SJSA1 (cell line): ENCODE measurements around the gene PSMD14. TPM values are rescaled to one million over a fixed set of nuclear protein-coding genes. Genes with fewer than 3 reads are reported as not detected.

ENCODE experiments used
- DNase-seq, 2 experiments: peaks; one replicate each; pipeline ENCODE4 v3.0.0-alpha.2; 2015 to 2020; ENCODE audit warnings: low spot score in 2 of 2, low read depth in 1 of 2
- H3K27ac ChIP-seq: fragments of 250-450 bp; sonication (Bioruptor Pico); 2 replicates; pipeline ENCODE4 v1.5.1; 2020; ENCODE audit warnings: mild to moderate bottlenecking, moderate library complexity
- H3K27me3 ChIP-seq: fragments of 250-450 bp; sonication (Bioruptor Pico); replicated peaks from 2 replicates; pipeline ENCODE4 v1.5.1; 2020; ENCODE audit warnings: mild to moderate bottlenecking, moderate library complexity
- H3K36me3 ChIP-seq: fragments of 250-450 bp; sonication (Bioruptor Pico); 2 replicates; pipeline ENCODE4 v1.5.1; 2020; ENCODE audit warnings: mild to moderate bottlenecking
- H3K4me1 ChIP-seq: fragments of 250-450 bp; sonication (Bioruptor Pico); replicated peaks from 2 replicates; pipeline ENCODE4 v1.6.1; 2021; ENCODE audit warnings: mild to moderate bottlenecking
- H3K4me3 ChIP-seq: fragments of 250-450 bp; sonication (Bioruptor Pico); 2 replicates; pipeline ENCODE4 v1.5.1; 2020; ENCODE audit warnings: mild to moderate bottlenecking
- H3K9me3 ChIP-seq: fragments of 250-450 bp; sonication (Bioruptor Pico); replicated peaks from 2 replicates; pipeline ENCODE4 v1.5.1; 2020; ENCODE audit warnings: mild to moderate bottlenecking
- total RNA-seq: library from RNA; depleted of rRNA; stranded (reverse); fragments of >200 nt; shearing (Covaris generic); gene quantifications from 2 replicates; pipeline ENCODE4 v1.2.3, GENCODE V29; 2014

The PSMD14 gene
- total RNA-seq, 1 experiment from 2014 or later = 232 TPM

GRCh38 chr2:161422816-161423403 is 114.7 kb downstream of the PSMD14 start:
- Histone ChIP-seq H3K36me3 (no peaks in the 10 kb centered on the region), H3K4me1 (no peaks in the 10 kb centered on the region), H3K9me3 (no peaks in the 10 kb centered on the region), H3K4me3 (no peak overlapping the region), H3K27me3 (no peaks in the 10 kb centered on the region), H3K27ac (no peak overlapping the region)
- no peak for DNase-seq

- Histone ChIP-seq H3K27ac (no peak overlapping the region), H3K36me3 (no peaks in the 10 kb centered on the region), H3K9me3 (no peaks in the 10 kb centered on the region), H3K4me3 (no peak overlapping the region), H3K27me3 (no peaks in the 10 kb centered on the region), H3K4me1 (no peaks in the 10 kb centered on the region)
- DNase-seq = no peak
Measured at GRCh38 chr2:161423421-161424393, 115.5 kb downstream of the PSMD14 start.

GRCh38 chr2:161424394-161424769 is 116.2 kb downstream of the PSMD14 start:
- no peak for DNase-seq
- no peaks in the 10 kb centered on the region for H3K36me3 ChIP-seq
- H3K27me3 ChIP-seq = no peaks in the 10 kb centered on the region
- H3K9me3 ChIP-seq = no peaks in the 10 kb centered on the region
- H3K4me3 ChIP-seq = no peak overlapping the region
- H3K4me1 ChIP-seq = no peaks in the 10 kb centered on the region
- no peak overlapping the region for H3K27ac ChIP-seq

- no peak for DNase-seq
- Histone ChIP-seq H3K9me3 (no peaks in the 10 kb centered on the region), H3K4me3 (no peak overlapping the region), H3K4me1 (no peaks in the 10 kb centered on the region), H3K27ac (no peak overlapping the region), H3K36me3 (no peaks in the 10 kb centered on the region), H3K27me3 (0 out of 2 replicates have a peak, but pooled peaks cover under 1% of the 10 kb centered on the region)
Measured at GRCh38 chr2:161424891-161425727, 116.9 kb downstream of the PSMD14 start.

GRCh38 chr2:161425728-161426454 is 117.7 kb downstream of the PSMD14 start:
- DNase-seq = no peak
- Histone ChIP-seq H3K27me3 (0 out of 2 replicates have a peak, but pooled peaks cover 4% of the 10 kb centered on the region), H3K36me3 (no peaks in the 10 kb centered on the region), H3K9me3 (no peaks in the 10 kb centered on the region), H3K4me3 (no peak overlapping the region), H3K4me1 (no peaks in the 10 kb centered on the region), H3K27ac (no peak overlapping the region)

GRCh38 chr2:161426455-161426921 is 118.3 kb downstream of the PSMD14 start:
- Histone ChIP-seq H3K4me3 (no peak overlapping the region), H3K27me3 (0 out of 2 replicates have a peak, but pooled peaks cover 4% of the 10 kb centered on the region)

GRCh38 chr2:161426922-161427663 is 118.9 kb downstream of the PSMD14 start:
- Histone ChIP-seq H3K4me1 (no peaks in the 10 kb centered on the region), H3K27ac (no peak overlapping the region), H3K4me3 (no peak overlapping the region), H3K36me3 (no peaks in the 10 kb centered on the region), H3K9me3 (no peaks in the 10 kb centered on the region), H3K27me3 (0 out of 2 replicates have a peak, but pooled peaks cover 4% of the 10 kb centered on the region)
- DNase-seq = no peak

More at GRCh38 chr2:161426455-161426921, 118.3 kb downstream of the PSMD14 start:
- Histone ChIP-seq H3K36me3 (no peaks in the 10 kb centered on the region), H3K9me3 (no peaks in the 10 kb centered on the region), H3K27ac (no peak overlapping the region), H3K4me1 (no peaks in the 10 kb centered on the region)
- no peak for DNase-seq

GRCh38 chr2:161427664-161428587 is 119.7 kb downstream of the PSMD14 start:
- Histone ChIP-seq H3K36me3 (no peaks in the 10 kb centered on the region), H3K4me1 (no peaks in the 10 kb centered on the region), H3K9me3 (no peaks in the 10 kb centered on the region), H3K27me3 (peaks cover 9% of the 10 kb centered on the region; the same call in 1 of the 2 replicates), H3K27ac (no peak overlapping the region), H3K4me3 (no peak overlapping the region)
- no peak for DNase-seq

GRCh38 chr2:161430386-161430785 is 122.2 kb downstream of the PSMD14 start:
- Histone ChIP-seq H3K4me3 (no peak overlapping the region), H3K4me1 (no peaks in the 10 kb centered on the region), H3K27me3 (peaks cover 9% of the 10 kb centered on the region; the same call in 1 of the 2 replicates), H3K36me3 (no peaks in the 10 kb centered on the region), H3K27ac (no peak overlapping the region), H3K9me3 (no peaks in the 10 kb centered on the region)
- DNase-seq = no peak

GRCh38 chr2:161432107-161432506 is 123.9 kb downstream of the PSMD14 start:
- Histone ChIP-seq H3K27me3 (peaks cover 9% of the 10 kb centered on the region; the same call in 1 of the 2 replicates), H3K4me3 (no peak overlapping the region), H3K4me1 (no peaks in the 10 kb centered on the region), H3K9me3 (no peaks in the 10 kb centered on the region), H3K27ac (no peak overlapping the region), H3K36me3 (no peaks in the 10 kb centered on the region)
- no peak for DNase-seq

- Histone ChIP-seq H3K9me3 (no peaks in the 10 kb centered on the region), H3K27ac (no peak overlapping the region), H3K36me3 (no peaks in the 10 kb centered on the region), H3K4me1 (no peaks in the 10 kb centered on the region), H3K27me3 (peaks cover 9% of the 10 kb centered on the region; the same call in 1 of the 2 replicates), H3K4me3 (no peak overlapping the region)
- DNase-seq = no peak
Measured at GRCh38 chr2:161434118-161434517, 125.9 kb downstream of the PSMD14 start.
